Adrenal gland (tissue), 5 donors: ENCODE measurements around the gene HHLA2.

Source experiments
- CTCF ChIP-seq, 6 experiments: fragments of 450-650 bp in 4 of 6; fragments of 200-600 bp in 2 of 6; sonication (generic) in 1 of 6; IDR thresholded peaks; 1 replicate in 5 of 6; 2 replicates in 1 of 6; pipeline versions ENCODE4 v1.5.1 to v1.8.0; 2016 to 2021; ENCODE audit warnings: antibody characterized with exemption in 6 of 6, mild to moderate bottlenecking in 2 of 6, moderate library complexity in 1 of 6
- POLR2A ChIP-seq, 2 donors: fragments of 450-650 bp; IDR thresholded peaks; one replicate each; pipeline ENCODE4 v1.6.1; 2017; ENCODE audit warnings: antibody characterized with exemption in 2 of 2, mild to moderate bottlenecking in 2 of 2, moderate library complexity in 1 of 2
- donor health status: DM: no; HTN: no; CAD: no.

- TF ChIP-seq CTCF (IDR thresholded peaks at IDR 0.05) (no peak), POLR2A (IDR thresholded peaks at IDR 0.05) (no peak)
Measured at GRCh38 chr3:108315767-108316301, 19.5 kb downstream of the HHLA2 start.
